Measurements from ENCODE around the gene NPEPPS. TPM values are rescaled to one million over a fixed set of nuclear protein-coding genes. Genes with fewer than 3 reads are reported as not detected.

The NPEPPS gene
- total RNA-seq, 1 experiment from 2014 or later: 31.2 TPM

DNA sequence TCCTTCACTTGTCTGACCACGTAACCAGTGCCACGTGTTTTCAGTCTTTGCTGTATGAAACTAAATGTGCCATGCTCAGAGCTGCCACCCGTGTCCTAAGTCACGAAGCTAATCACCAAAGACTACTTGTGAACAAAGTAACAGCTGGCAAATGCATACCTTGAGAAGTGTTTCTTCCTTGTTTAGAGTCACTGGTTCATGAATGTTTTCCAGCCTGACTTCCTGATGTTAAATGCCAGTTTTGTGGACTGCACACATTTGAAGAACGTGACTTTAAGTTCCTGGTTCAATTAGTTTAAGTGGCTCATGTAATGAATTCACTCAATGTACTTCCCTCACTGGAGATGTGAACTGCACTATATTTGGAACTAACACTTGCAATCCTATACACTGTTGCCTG lies 98.9 kb downstream of the NPEPPS start:
- DNase-seq (ENCODE audit: low spot score): no peak

DNA sequence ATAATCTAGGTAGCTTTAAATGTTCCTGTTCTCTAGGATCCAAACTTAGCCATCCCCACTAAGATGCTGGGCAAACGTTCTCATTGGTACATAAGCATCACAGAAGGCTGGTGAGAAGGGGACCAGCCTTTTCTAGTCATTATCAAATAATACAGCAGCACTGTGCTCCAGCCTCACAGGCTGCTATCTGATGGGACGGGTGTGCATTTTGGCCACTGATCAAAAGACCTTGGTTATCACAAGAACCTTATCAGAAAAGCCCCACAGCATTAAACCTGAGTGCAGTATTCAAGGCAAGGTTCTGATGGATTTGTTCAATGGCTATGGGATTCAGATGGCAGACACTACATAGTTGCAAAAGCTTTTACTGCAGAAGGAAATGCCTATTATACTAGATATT lies 99.7 kb downstream of the NPEPPS start:
- DNase-seq (ENCODE audit: low spot score): no peak

DNA sequence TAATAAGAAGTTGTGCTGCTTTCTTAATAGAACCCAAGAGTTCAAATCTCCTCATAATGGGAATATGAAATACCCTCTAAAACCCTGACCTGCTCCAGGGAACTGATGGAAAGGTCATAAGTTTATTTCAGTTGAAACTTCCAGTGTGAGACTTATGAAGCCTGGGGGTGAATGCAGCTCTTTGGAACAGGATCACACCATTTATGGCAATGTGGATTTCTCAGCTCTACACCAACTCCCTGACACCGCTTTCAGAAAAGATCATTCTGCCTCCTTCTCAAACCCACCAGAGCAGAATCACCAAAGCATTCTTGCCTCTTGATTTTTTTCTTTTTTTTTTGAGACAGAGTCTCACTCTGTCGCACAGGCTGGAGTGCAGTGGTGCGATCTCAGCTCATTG lies 102.1 kb downstream of the NPEPPS start:
- no peak for DNase-seq (ENCODE audit: low spot score)

DNA sequence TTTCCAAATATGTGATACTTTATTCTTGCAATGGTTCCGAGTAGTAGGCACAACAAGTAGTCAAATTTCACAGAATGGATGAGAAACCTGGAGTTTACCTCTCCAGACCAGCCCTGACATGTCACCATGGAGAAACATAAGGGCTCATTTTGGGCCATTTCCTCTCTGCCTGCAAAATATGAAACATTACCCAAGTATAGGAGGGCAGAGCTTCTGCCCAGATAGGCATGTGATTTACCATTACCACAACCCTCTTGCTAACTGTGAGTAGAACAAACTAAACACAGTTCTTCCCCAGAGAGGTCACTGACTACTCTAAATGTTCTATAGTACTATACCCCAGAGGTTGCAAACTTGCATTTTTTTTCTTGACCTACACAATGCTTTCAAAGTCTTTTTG lies 103.1 kb downstream of the NPEPPS start:
- DNase-seq (ENCODE audit: low spot score): no peak

DNA sequence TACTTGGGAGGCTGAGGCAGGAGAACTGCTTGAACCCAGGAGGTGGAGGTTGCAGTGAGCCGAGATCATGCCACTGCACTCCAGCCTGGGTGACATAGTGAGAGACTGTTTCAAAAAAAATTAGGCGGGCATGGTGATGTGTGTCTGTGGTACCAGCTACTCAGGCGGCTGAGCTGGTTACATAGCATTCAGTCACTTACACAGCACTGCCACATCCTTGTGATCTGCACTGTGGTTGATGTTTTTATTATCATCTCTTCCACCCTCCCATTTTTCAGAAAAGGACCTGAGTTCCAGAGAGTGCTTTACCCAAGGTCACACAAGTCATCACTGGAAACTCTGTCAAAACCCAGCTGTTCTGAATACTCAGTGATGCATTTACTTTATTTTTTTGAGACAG lies 104.0 kb downstream of the NPEPPS start:
- no peak for DNase-seq (ENCODE audit: low spot score)

DNA sequence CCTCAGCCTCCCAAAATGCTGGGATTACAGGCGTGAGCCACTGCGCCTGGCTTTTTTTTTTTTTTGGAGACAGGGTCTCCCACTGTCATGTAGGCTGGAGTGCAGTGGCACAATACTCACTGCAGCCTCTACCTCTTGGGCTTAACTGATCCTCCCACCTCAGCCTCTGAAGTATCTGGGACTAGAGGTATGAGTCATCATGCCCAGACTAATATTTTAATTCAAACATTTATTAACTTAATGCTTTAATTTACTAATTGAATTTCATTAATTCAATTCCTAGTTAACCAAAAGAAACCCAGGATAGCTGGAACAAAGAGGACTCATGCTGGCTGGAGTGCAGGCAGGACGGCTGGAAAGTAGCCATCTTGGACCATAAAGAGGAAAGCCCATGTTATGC lies 104.8 kb downstream of the NPEPPS start:
- DNase-seq (ENCODE audit: low spot score): no peak

DNA sequence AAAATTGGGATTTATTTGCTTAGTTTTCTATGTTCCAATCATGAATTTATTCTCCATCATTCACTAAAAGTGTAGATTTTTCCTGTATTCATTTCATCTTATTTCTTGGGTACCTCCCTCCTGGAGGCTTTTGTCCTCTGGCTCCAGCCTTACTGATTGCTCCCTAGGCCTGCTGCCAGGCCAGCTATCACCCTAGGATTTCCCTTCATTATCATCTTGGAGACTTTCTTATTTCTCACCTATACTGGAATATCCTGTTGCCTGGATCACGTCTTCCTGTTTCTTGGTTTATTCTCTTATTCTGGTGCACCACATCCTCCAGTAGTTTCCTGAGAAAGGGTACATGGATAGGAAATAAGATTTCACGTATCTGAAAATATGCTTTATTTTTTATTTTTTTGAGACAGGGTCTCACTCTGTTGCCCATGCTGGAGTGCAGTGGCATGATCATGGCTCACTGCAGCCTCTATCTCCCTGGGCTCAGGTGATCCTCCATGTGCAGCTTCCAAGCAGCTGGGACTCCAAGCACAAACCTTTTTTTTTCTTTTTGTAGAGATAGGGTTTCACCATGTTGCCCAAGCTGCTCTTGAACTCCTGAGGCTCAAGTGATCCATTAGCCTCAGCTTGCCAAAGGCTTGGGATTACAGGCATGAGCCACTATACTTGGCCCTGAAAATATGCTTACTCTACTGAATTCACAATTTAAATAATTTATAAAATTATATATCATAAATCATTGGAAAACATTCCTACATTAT lies 105.5 kb downstream of the NPEPPS start:
- no peak for DNase-seq (ENCODE audit: low spot score)

DNA sequence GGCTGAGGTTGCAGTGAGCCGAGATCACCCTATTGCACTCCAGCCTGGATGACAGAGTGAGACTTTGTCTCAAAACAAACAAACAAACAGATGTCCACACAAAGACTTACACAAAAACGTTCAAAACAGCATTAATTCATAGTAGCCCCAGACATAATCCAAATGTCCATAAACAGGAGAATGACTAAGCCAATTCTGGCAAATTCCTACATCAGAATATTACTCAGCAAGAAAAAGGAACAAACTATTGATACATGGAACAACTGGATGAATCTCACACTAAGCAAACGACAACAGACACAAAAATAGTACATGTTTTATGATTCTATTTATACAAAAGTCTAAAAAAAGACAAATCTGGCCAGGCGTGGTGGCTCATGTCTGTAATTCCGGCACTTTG lies 108.0 kb downstream of the NPEPPS start:
- no peak for DNase-seq (ENCODE audit: low spot score)

DNA sequence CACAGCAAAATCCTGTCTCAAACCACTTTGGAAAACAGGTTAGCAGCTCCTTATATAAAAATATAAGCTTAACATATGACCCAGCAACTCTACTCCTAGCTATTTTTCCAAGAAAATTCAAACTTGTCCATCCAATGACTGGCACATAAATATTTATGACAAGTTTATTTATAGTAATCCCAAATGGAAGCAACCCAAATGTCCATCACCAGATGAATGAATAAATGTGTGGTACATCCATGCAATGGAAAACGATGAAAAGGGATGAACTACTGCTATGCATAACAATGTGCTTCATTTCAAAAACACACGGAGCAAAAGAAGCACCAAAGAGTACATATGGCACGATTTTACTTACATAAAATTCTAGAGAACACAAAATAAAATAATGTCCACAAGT lies 109.2 kb downstream of the NPEPPS start:
- no peak for DNase-seq (ENCODE audit: low spot score)

DNA sequence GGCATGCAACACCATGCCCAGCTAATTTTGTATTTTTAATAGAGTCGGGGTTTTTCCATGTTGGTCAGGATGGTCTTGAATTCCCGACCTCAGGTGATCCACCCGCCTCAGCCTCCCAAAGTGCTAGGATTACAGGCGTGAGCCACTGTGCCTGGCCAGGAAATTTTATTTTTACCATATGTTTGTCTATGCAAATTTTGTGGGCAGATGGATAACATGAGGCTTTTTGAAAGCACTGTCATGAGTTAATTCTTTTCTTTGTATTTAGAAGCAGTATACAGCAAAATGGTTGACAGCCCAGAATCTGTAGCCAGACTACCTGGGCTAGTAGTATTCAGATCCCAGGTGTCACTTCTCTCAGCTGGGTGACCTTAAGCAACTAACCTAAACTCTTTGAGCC lies 110.3 kb downstream of the NPEPPS start:
- no peak for DNase-seq (ENCODE audit: low spot score)

DNA sequence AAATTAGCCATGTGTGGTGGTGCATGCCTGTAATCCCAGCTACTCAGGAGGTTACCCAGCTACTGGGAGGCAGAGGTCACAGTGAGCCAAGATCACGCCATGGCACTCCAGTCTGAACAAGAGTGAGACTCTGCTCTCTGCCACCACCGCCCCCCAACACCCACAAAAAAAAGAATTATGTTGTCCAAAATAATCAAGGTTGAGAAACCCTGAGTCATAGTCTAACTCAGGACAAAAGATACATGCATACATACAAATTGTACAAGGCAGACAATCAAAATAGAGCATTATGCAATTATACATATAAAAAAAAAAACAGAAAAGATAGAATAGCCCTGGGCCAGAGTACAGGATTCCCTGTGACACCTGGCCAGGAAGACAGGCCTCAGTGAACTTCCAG lies 112.2 kb downstream of the NPEPPS start:
- DNase-seq (ENCODE audit: low spot score): no peak

DNA sequence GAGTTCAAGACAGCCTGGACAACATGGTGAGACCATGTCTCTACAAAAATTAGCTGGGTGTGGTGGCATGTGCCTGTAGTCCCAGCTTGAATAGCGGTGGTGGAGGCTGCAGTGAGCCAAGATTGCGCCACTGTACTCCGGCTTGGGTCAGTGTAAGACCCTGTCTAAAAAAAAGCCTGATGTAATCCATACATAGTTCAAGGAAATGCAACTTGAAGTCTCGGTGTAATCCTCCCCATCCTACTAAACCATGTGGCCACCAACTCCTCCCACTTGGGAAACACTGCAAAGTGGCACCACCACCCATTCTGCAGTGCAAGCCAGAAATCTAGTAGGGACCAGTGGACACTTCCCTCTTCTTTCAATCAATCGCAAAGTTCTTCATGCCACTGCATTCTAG lies 113.4 kb downstream of the NPEPPS start:
- no peak for DNase-seq (ENCODE audit: low spot score)

DNA sequence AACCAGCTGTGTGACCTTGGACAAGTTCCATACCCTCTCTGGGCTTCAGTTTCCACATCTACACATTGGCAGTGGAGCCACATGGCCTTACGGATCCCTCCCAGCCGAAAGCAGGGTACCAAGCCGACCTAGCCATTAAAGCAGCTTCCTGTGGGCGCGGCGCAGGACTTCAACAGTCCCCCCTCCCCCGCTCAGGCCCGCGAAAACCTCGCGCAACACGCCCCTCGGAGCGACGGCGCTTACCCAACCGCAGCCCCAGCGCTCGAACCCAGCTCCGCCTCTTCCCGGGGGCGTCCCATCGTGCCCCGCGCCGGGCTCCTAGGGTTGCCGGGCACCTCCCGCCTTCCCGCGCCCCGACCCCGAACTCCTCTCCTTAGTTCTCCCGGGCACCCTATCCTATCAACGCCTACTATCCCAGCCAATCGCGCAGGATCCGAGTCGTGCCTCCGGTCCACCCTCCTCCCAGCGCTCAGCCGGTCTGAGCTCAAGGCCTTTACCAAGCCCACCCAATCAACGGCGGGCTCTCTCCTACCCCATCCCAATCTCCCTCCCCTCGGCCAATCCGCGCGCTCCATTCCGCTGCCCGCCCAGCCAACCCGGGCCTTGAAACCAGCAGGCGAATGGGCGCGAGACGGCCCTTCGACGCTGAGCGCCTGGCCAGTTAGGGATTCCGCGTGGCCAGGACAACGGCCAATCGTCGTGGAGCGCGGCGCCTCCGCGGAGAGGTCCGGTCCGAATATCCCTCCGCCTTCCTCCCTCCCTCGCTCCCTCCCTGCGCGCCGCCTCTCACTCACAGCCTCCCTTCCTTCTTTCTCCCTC lies 118.5 kb downstream of the NPEPPS start, which contains the start of gene KPNB1:
Gene KPNB1, plus strand, starts transcription at position 767 of the 819 bp plus-strand sequence. CDS start 326 bp downstream, outside the sequence.
- DNase-seq (ENCODE audit: low spot score): peak; percentile 100

DNA sequence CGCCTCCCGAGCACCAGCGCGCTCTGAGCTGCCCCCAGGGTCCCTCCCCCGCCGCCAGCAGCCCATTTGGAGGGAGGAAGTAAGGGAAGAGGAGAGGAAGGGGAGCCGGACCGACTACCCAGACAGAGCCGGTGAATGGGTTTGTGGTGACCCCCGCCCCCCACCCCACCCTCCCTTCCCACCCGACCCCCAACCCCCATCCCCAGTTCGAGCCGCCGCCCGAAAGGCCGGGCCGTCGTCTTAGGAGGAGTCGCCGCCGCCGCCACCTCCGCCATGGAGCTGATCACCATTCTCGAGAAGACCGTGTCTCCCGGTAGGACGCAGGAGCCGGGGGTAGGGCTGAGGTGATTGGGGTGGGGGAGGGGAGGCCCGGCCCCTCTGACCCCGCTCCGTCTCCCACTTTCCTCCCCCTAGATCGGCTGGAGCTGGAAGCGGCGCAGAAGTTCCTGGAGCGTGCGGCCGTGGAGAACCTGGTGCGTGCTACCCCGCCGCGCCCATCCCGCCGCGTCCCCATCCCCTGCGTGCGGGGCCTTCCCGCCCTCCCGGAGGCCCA lies 119.1 kb downstream of the NPEPPS start:
- DNase-seq (ENCODE audit: low spot score): no peak

DNA sequence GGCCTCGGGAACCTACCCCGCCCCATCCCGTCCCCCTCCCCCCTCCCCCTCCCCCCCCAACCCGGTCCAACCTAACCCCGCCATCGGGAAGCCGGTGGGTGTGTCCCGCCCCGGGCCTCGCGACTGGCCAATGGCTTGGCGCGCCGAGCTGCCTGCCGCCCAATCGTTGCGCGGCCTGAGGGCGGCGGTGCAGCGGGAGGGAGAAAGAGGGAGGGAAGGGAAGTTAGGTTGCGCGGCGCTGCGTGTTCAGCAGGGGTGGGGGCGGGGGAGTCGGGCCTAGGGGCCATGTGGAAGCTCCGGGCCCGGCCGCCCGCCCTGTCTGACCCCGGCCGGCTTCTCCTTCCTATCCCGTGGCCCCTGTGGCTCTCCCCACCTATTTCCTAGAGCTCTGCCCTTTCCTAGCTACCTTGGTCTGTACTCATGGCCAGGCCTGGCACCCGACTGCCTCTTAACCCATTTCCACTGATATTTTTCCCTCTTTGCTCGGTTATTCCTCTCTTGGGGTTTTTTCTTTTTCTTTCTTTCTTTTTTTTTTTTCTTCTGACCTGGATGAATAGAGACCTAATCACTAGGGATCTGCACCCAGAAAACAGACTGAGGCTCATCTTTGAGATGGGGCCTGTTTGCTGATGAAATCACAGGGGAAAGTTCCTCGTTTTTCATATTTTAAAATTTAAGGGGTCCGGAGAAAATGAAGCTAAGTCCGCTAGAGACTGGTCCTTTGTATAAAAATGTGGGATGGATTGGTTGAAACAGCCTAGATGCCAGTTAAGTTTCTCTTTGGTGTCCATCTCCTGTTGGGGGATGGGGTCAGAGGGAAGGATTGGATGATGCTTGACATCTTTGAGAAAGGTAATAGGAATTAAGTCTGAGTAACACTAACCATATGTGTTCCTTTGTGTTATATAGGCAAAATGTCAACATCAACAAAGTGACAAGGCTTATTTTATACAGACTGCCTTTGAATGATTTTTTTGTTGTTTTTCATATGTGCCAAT lies 119.9 kb downstream of the NPEPPS start:
- peak; percentile 98 for DNase-seq (ENCODE audit: low spot score)

DNA sequence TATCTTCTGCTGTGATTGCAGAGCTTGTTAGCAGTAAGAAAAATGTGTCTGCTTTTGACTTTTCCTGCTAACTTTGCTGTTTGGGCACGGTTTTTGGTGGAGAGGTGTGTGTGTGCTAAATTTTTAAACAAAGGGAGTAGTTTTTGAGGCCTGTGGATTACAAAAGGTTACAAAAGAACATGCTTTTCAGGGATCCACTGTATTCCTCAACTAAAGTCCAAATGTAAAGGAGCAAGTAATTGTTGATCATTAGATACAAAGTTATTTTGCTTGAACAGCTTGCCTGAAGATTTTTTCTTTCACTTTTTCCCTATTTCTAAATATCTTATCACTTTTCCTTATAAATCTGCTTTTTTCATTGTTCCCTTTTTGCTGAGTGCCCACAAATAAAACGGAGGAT lies 120.8 kb downstream of the NPEPPS start:
- no peak for DNase-seq (ENCODE audit: low spot score)

DNA sequence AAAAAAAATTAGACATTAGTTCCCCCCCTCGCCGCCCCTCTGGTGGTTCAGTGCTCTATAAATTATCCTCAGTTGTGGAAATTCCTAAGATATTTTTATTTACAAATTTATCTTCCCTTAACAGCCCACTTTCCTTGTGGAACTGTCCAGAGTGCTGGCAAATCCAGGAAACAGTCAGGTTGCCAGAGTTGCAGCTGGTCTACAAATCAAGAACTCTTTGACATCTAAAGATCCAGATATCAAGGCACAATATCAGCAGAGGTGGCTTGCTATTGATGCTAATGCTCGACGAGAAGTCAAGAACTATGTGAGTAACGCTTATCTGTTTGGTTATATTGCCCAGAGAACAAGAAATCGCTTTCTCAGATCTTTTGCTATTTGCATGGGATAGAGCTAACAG lies 121.7 kb downstream of the NPEPPS start:
- no peak for DNase-seq (ENCODE audit: low spot score)

DNA sequence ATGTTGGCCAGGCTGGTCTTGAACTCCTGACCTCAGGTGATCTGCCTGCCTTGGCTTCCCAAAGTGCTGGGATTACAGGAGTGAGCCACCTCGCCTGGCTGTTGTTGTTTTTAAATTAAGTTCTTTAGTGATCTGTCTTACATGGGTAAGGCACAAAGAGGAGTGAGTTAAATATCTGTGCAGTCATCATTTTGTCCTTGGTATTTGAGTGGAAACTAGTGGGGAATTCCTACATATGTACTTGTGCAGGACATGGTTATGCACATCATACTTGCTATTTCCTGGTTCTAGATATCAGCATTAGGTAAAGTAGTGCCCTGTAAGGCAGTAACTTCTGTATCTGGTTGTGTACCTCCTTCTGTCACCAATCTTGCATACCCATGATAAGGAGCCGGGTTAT lies 122.5 kb downstream of the NPEPPS start:
- DNase-seq (ENCODE audit: low spot score): no peak

DNA sequence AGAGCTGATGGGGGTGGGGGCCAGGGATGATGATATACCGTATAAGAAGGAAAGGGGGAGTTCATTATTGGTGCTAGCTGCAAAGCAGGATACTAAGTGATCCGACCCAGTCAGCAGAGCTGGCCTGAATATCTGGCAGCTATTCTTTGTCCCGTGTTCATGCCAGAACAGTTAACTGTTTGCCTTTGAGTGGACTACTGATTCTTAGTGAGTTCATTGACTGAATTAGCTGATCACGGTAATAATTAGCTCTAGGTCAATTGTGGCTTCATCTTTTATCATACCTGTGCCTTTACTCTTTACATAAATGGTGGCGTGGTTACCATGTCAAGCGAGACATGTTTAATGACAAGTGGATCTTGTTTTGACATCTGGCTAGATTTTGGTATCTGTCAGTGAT lies 124.1 kb downstream of the NPEPPS start:
- no peak for DNase-seq (ENCODE audit: low spot score)

DNA sequence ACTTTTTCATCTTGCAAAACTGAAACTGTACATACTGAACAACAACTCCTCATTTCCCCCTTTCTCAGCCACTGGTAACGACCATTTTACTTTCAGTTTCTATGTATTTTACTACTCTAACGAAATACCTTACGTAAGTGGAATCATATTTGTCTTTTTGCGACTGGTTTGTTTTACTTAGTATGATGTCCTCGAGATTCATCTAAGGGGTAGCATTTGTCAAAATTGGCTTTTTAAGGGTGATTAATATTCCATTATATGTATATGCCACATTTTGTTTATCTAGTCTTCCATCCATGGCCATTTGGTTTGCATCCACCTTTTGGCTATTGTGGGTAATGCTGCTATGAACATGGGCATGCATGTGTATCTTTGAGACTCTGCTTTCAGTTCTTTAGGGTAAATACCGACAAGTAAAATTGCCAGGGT lies 129.2 kb downstream of the NPEPPS start:
- DNase-seq (ENCODE audit: low spot score): no peak

DNA sequence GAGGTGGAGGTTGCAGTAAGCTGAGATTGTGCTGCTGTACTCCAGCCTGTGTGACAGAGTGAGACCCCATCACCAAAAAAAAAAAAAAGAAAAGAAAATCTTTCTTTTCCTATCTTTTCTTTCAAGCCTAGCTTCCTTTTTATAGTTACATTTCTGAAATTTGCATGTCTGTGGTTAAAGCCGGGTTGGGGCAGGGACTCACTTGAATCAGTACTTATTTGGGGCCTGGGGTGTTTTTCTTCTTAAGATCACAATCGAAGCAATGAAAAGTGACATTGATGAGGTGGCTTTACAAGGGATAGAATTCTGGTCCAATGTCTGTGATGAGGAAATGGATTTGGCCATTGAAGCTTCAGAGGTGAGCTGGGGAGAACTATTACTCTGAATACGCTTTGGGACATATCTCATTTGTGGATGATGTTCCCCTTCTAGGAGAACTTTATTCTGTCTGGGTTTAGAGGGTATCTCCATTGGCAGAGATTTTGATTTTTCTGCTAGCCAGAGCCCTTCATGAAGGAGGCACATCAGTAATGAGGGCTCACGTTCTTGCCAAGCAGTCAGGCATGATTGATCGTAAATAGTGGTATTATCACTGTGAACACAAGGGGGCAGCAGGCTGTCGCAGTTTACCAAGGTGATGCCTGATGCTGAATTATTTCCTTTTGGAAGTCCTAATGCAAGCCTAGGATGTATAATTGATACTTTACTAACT lies 133.2 kb downstream of the NPEPPS start:
- peak; percentile 67 for DNase-seq (ENCODE audit: low spot score)

Measured in H4 (cell line).